Thymus (tissue), 11 donors: Measurements from ENCODE around the gene SERBP1. TPM values are rescaled to one million over a fixed set of nuclear protein-coding genes. Genes with fewer than 3 reads are reported as not detected.

Source experiments
- DNase-seq, 9 donors: peaks; one replicate each; pipeline ENCODE4 v3.0.0-alpha.2; 2013; ENCODE audit warnings: low spot score in 9 of 9, low read depth in 6 of 9, missing footprints in 1 of 9
- H3K27ac ChIP-seq, 2 donors: one replicate each; pipeline ENCODE4 v1.5.1; 2013; ENCODE audit warnings: control low read depth in 1 of 2, low read depth in 1 of 2, low read length in 1 of 2, mild to moderate bottlenecking in 1 of 2, moderate library complexity in 1 of 2
- H3K27me3 ChIP-seq, 2 donors: one replicate each; pipeline ENCODE4 v1.5.1; 2013; ENCODE audit warnings: low read length in 1 of 2; ENCODE audit not compliant: control insufficient read depth in 2 of 2, insufficient read depth in 1 of 2
- H3K36me3 ChIP-seq, 2 donors: one replicate each; pipeline ENCODE4 v1.5.1; 2013; ENCODE audit warnings: low read length in 1 of 2, mild to moderate bottlenecking in 1 of 2, moderate library complexity in 1 of 2; ENCODE audit not compliant: control insufficient read depth in 2 of 2, insufficient read depth in 2 of 2
- H3K4me1 ChIP-seq, 2 donors: one replicate each; pipeline ENCODE4 v1.5.1; 2013; ENCODE audit warnings: low read length in 2 of 2; ENCODE audit not compliant: control insufficient read depth in 2 of 2, insufficient read depth in 2 of 2
- H3K4me3 ChIP-seq, 2 donors: one replicate each; pipeline ENCODE4 v1.5.1; 2013; ENCODE audit warnings: low read length in 2 of 2, control low read depth in 1 of 2, mild to moderate bottlenecking in 1 of 2
- H3K9me3 ChIP-seq, 2 donors: one replicate each; pipeline ENCODE4 v1.5.1; 2013; ENCODE audit warnings: low read length in 1 of 2, mild to moderate bottlenecking in 1 of 2; ENCODE audit not compliant: control insufficient read depth in 2 of 2, insufficient read depth in 1 of 2
- WGBS: extraction: QIAGEN DNeasy Blood & Tissue Kit; methylation state at CpG from one replicate; pipeline ENCODE4 v1.1.7; 2013; 5-methylcytosine and 5-hydroxymethylcytosine counted together
- polyA plus RNA-seq: library from polyadenylated mRNA; stranded (reverse); fragments of 200-250 nt; gene quantifications from one replicate; pipeline ENCODE4 v1.2.3, GENCODE V29; 2013
- total RNA-seq: library from RNA; stranded (reverse); fragments of 120-200 nt; gene quantifications from one replicate; pipeline ENCODE4 v1.2.4, GENCODE V29; 2013
- donor health status: healthy.

Gene SERBP1
- total and polyA plus RNA-seq, 2 donors: 132 to 246 TPM

DNA sequence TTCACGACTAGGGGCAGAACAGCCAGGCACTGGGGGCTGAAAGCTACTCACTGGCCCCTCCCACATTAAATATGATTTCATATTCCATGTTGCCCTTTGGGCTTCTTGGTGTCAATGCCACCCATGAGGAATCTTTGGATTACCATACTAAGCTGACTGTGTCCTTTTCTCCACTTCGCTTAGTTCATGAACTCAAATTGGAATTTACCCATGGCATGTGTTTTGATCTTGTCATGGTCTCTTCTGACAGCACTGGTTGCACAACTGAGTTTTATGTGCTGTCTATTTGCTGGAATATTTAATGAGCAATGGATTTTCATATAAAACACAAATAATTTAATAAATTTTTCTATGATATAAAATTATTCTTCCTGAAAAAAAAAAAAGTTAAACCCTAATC is 59.2 kb downstream of the SERBP1 start:
- Histone ChIP-seq H3K27me3 (no peaks in the 10 kb centered on the region), H3K36me3 (no peaks in the 10 kb centered on the region), H3K9me3 (no peaks in the 10 kb centered on the region), H3K4me3 (no peak overlapping the region), H3K27ac (no peak overlapping the region), H3K4me1 (no peaks in the 10 kb centered on the region)
- WGBS: 100% methylated on average over 2 of the region's 2 CpGs
- no peak for DNase-seq

GRCh38 chr1:67368046-67368514 is 62.1 kb downstream of the SERBP1 start:
- Histone ChIP-seq H3K4me1 (no peaks in the 10 kb centered on the region), H3K36me3 (no peaks in the 10 kb centered on the region), H3K27ac (no peak overlapping the region), H3K4me3 (no peak overlapping the region), H3K27me3 (no peaks in the 10 kb centered on the region), H3K9me3 (no peaks in the 10 kb centered on the region)
- WGBS: 100% methylated on average over 1 of the region's 1 CpG
- DNase-seq: no peak

GRCh38 chr1:67367370-67368045 is 62.7 kb downstream of the SERBP1 start:
- H3K4me1 ChIP-seq: no peaks in the 10 kb centered on the region
- H3K27me3 ChIP-seq: no peaks in the 10 kb centered on the region
- H3K4me3 ChIP-seq: no peak overlapping the region
- no peaks in the 10 kb centered on the region for H3K9me3 ChIP-seq
- DNase-seq: no peak
- WGBS: 85% methylated on average over 8 of the region's 8 CpGs
- no peaks in the 10 kb centered on the region for H3K36me3 ChIP-seq
- no peak overlapping the region for H3K27ac ChIP-seq

DNA sequence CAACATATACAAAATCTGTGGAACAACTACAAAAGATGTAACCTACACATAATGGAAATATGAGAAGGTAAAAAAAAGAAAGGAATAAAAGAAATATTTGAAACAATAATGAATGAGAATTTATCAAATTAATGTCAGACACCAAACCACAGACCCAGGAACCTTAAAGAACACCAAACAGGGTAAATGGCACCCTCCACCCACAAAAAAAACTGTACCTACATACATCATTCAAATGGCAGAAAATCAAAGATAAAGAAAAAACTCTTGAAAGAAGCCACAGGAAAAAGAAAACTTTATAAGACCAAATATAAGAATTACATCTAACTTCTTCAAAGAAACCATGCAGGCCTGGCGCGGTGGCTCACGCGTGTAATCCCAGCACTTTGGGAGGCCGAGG is 68.6 kb downstream of the SERBP1 start:
- Histone ChIP-seq H3K36me3 (no peaks in the 10 kb centered on the region), H3K9me3 (no peaks in the 10 kb centered on the region), H3K27me3 (no peaks in the 10 kb centered on the region), H3K27ac (no peak overlapping the region), H3K4me3 (no peak overlapping the region), H3K4me1 (no peaks in the 10 kb centered on the region)
- WGBS: 39% methylated on average over 5 of the region's 5 CpGs
- DNase-seq: peak in 1 of 9 donors; percentile 51

DNA sequence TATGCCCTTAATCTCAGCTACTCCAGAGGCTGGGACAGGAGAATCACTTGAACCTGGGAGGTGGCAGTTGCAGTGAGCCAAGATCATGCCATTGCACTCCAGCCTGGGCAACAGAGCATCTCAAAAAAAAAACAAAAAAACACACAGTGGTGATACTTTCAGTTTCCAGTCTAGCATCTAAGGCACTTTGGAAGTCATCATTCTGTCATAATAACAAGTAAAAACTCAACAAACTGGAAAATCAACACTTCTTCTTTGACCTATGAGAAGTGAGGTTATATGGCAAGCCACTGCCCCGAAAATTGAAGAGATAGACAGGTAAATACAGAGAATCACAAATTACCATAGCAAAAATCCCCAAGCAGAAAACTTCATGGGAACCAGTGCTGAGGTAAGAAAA is 70.6 kb downstream of the SERBP1 start:
- no peak overlapping the region for H3K27ac ChIP-seq

More for the DNA sequence above, 70.6 kb downstream of the SERBP1 start:
- H3K4me3 ChIP-seq: no peak overlapping the region
- H3K36me3 ChIP-seq: no peaks in the 10 kb centered on the region
- H3K27me3 ChIP-seq: no peaks in the 10 kb centered on the region
- no peaks in the 10 kb centered on the region for H3K9me3 ChIP-seq
- no peaks in the 10 kb centered on the region for H3K4me1 ChIP-seq
- 30% methylated on average over 1 of the region's 1 CpG for whole genome bisulfite sequencing
- DNase-seq: no peak

Other genes starting within 250 kb of the SERBP1 start
- gene IL12RB2, start 122.5 kb downstream of the SERBP1 start, total RNA-seq: 4.6 TPM
- 1.3 TPM for gene IL12RB2, start 122.5 kb downstream of the SERBP1 start, polyA plus RNA-seq